ENCODE measurements around the gene PLRG1.

- TF ChIP-seq CTCF (optimal IDR thresholded peaks at IDR 0.05 in 1 of 3, IDR thresholded peaks at IDR 0.05 in 1 of 3, conservative IDR thresholded peaks at IDR 0.05 in 1 of 3; ENCODE audit: extremely low read depth in 1 of 3, insufficient read depth in 2 of 3, low read length in 3 of 3) (no peak), EZH2 (IDR thresholded peaks at IDR 0.05; ENCODE audit: low read length) (no peak)
Observed at GRCh38 chr4:154564311-154564710, 14.1 kb upstream of the PLRG1 start.
